ENCODE measurements around the gene TRIM61.

TRIM61 gene

DNA sequence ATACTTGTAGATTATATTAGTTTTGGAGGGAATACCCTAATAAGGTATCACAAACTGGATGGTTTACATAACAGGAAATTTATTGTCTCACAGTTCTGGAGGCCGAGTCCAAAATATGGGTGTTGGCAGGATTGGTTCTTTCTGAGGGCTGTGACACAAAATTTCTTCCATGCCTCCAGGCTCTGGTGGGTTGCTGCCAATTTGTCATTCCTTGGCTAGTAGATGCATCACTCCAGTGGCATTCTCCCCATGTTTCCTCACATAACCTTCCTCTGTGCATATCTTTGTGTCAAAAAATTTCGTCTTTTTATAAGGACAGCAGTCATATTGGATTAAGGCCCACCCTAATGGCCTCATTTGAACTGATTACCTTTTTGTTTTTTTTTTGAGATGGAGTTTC, 51.2 kb downstream of the TRIM61 start:
- DNase-seq (ENCODE audit: insufficient read length) (no peak), FAIRE-seq (no peak)
- TF ChIP-seq POLR2AphosphoS5 (IDR thresholded peaks at IDR 0.05; ENCODE audit: low read depth, low read length): no peak
- TF ChIP-seq POLR2A (IDR thresholded peaks at IDR 0.05; ENCODE audit: low read depth, low read length): no peak
- TF ChIP-seq TAF1 (IDR thresholded peaks at IDR 0.05; ENCODE audit: borderline replicate concordance, low read depth, low read length): no peak

DNA sequence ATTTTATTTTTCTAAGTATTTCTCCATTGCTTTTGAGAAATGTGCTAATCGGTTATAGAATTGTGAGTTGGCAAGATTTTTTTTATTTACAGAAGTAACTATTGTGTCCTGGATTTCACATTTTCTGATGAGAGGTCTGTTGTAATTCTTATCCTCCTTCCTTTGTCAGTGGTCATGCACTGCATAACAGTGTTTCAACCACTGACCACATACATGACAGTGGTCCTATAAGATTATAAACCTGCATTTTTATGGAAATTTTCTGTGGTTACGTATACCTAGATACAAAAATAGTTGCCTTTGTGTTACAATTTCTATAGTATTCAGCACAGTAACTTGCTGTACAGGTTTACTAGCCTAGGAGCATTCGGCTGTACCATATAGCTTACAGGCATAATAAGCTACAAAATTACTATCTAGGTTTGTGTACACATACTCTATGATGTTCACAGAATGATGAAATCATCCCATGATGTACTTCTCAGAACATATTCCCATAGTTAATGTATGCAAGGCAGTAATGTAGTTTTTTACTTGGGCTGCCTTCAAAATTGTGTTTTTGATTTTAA, 52.7 kb downstream of the TRIM61 start:
- FAIRE-seq (peak; percentile 63), DNase-seq (ENCODE audit: insufficient read length) (no peak)
- no peak for TF ChIP-seq TAF1 (IDR thresholded peaks at IDR 0.05; ENCODE audit: borderline replicate concordance, low read depth, low read length)

DNA sequence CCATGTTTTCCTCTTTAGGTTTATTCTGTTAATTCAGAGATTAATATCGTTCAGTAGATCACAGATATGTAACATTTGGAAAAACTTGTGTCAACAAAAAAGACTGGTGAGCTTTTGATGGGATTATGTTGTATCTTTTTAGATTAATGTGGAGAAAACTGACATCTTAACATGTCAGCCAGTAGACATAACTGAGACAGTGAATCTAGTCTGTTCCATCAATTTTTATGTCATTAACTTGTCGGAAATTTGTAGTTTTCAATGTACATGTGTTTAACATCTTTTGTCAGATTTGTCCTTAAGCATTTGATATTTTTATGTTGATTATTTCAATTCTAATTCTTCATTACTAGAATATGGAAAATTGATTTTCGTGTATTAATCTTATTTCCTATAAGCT, 58.5 kb downstream of the TRIM61 start:
- TF ChIP-seq POLR2AphosphoS5 (IDR thresholded peaks at IDR 0.05; ENCODE audit: low read depth, low read length) (no peak), POLR2A (IDR thresholded peaks at IDR 0.05; ENCODE audit: low read depth, low read length) (no peak), TAF1 (IDR thresholded peaks at IDR 0.05; ENCODE audit: borderline replicate concordance, low read depth, low read length) (no peak)
- no peak for DNase-seq (ENCODE audit: insufficient read length)
- FAIRE-seq: no peak
